COLO668 (cell line): ENCODE data around the gene CALML6.
A peak's percentile ranks its signal among the peaks of the same experiment; 100 is the strongest.

Experiments used
- DNase-seq: peaks from one replicate; lab custom pipeline; 2025; ENCODE audit not compliant: unreplicated experiment; lab: John Stamatoyannopoulos, UW

The CALML6 gene

GRCh38 chr1:1941868-1942752 is 27.1 kb downstream of the CALML6 start:
- DNase-seq, result no peak

DNA sequence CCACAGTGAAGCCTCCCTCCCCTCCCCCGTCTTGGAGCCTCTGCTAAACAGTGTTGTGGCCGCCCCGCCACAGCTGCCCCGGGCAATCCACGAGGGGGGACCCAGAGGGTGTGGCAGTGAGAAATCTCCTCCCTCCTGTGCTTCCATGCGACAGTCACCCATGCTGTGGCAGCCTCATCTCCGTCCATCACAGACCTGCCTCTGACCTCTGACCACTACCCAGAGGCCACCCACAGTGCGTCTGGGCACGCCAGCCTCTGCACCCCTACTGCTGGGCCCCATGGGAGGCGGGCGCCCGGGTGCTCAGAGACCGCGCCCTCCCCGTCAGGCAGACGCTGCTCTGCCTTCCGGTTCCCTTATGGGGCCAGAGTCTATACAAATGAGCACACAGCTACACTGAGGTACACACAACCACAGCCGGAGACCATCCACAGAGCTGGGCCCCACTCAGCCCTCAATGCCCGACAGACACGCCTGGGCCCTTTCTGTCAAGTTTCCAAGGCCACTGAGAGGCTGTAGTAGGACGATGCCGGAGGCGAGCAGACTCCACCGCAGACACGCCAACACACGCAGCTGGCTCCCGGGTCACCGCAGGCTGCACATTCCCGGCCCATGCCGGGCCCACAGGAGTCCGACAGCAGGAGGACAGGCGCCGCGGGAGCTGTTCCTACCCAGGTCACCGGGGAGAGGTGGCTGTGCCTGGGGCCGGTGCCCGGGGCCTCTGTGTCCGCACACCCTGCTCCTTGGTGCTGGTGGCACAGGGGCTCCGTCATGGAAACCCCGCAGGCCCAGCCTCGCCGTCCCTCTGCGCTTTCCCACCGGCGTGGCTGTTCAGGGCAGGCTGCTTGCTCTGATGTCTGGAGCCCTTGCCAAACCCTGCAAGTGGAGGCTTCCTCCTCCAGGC is 27.9 kb downstream of the CALML6 start:
- DNase-seq, result peak; percentile 70

DNA sequence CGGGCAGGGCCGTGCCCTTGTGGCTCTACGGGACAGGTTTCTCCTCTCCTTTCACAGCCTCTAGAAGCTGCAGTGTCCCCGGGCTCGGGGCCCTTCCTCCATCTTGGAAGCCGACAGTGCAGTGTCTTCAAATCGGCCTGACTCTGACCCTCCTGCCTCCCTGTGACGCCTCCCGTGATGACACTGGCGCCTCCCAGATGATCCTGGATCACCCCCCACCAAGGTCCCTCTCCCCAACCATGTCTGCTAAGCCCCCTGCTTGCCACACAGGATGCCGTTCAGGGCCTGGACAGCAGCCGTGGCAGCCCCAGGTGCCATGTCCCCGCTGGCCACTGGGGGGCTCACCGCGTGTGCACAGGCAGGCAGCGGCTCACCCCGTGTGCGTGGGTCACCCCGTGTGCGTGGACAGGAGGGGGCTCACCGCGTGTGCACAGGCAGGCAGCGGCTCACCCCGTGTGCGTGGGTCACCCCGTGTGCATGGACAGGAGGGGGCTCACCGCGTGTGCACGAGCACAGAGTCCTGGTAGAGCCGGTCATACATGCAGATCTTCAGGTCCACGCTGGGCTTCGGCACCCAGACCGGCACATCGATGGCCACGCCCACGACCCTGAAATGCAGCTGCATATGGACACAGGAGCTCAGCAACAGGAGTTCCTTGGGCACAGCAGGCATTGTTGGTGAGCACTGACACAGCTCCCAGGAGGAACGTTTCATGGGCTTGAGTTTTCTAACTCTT is 28.9 kb downstream of the CALML6 start:
- peak; percentile 76 for DNase-seq

DNA sequence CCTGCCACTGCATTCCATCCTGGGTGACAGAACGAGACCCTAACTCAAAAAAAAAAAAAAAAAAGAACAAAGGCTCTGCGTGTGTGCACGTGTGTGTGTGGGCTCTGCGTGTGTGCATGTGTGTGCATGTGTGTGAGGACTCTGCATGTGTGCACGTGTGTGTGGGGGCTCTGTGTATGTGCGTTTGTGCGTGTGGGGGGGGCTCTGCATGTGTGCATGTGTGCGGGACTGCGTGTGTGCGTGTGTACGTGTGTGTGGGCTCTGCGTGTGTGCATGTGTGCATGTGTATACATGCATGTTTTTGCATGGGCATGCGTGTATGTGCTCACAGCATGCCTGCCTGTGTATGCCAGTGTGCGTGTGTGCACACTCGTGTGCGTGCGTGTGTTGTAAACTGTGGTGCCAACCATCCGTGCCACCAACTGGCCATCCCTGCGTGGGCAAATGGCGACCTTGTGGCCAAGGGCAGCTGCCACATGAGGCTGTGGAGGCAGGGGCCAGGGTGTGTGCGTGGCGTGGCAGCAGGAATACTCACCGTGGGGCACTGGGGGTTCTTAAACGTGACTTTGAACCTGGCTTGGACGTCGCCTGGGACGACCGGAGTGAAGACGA is 30.8 kb downstream of the CALML6 start:
- no peak for DNase-seq

GRCh38 chr1:1946540-1946939 is 31.5 kb downstream of the CALML6 start:
- no peak for DNase-seq

GRCh38 chr1:1947493-1947892 is 32.4 kb downstream of the CALML6 start:
- DNase-seq, result peak; percentile 78

DNA sequence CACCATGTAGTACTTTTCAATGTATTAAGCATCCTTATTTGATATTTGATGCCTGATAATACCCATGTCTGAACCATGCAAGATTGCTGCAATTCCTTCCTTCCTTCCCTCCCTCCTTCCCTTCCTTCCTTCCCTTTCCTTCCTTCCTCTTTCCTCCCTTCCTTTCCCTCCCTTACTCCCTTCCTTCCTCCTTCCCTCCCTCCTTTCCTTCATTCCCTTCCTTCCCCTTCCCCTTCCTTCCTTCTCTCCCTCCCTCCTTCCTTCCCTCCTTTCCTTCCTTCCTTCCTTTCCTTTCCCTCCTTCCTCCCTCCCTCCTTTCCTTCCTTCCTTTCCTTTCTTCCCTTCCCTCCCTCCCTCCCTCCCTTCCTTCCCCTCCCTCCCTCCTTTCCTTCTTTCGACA is 33.7 kb downstream of the CALML6 start:
- DNase-seq, result no peak

DNA sequence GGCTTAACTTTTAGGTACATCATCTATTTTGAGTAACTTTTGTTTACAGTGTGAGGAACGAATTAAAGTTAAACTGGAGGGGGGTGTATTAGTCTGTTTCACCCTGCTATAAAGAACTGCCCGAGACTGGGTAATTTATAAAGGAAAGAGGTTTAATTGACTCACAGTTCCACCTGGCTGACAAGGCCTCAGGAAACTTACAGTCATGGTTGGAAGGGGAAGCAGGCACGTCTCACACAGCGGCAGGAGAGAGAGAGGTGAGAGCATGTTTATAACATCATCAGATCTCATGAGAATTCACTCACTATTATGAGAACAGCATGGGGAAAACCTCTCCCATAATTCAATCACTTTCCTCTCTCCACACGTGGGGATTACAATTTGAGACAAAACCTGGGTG is 35.9 kb downstream of the CALML6 start:
- DNase-seq, result no peak

DNA sequence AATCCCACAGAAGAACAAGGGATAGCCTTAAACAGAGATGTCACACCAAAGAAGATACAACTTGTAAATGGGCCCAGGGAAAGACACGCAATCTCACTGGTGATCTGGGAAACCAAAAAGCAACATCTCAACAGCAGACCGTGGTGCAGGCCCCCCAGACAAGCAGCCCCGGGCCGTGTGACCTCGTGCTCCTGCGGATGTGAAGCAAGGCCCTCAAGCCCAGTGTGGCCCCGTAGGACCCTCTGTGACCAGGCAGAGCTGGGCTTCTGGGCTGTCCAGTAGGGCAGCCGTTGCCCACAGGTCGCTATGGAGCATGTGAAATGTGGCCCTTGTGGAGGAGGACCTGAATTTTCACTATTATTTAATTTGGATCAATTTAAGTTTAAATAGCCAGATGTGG is 39.0 kb downstream of the CALML6 start:
- no peak for DNase-seq

DNA sequence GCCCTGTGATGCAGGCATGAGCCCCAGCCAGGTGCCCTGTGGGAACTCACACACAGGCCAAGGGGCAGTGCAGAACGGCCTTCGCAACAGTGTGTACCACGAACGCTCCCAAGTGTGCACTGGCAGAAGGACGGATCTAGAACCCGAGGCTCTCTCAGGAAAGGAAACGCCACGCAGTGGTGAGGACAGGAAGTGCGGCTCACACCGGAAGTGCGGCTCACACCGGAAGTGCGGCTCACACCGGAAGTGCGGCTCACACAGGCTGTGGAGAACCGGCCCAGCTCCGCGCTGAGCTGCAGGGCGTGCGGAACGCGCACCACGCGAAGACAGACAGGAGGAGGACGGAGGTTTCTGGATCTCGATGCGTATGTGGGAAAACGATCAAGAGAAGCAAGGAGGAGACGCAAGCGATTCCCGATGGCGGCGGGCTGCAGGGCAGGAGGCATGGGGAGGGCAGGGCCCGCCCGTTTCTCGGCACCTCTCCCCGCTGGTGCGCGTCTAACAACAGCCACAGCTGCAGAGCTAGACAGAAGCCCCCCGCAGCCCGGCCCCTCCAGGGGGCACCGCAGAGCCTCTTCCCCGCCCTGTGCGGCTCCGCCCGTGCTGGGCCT is 39.9 kb downstream of the CALML6 start:
- DNase-seq, result peak; percentile 47

GRCh38 chr1:1955621-1956094 is 40.6 kb downstream of the CALML6 start:
- DNase-seq, result no peak

DNA sequence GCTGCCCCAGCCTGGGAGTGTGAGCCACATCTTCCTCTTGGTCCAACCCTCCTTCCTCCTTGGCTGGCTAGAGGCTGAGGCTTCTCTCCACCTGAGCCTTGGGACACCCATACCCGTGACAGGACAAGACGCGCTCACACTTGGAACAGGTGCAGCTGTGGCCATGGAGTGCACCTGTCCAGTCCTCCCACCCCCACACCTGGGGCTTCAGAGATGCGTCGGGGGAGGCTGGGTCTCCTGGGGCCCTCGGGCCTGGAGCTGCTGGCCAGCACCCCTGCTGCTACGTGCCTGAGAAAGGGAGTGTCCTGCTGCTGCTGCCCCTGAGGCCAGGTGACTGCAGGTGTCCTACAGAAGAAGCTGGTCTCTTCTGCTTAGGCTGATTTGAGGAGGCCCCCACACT is 41.0 kb downstream of the CALML6 start:
- DNase-seq, result peak; percentile 43

GRCh38 chr1:1956586-1957532 is 41.8 kb downstream of the CALML6 start:
- no peak for DNase-seq

GRCh38 chr1:1957533-1957961 is 42.5 kb downstream of the CALML6 start:
- no peak for DNase-seq

GRCh38 chr1:1958071-1958541 is 43.0 kb downstream of the CALML6 start:
- DNase-seq, result no peak

DNA sequence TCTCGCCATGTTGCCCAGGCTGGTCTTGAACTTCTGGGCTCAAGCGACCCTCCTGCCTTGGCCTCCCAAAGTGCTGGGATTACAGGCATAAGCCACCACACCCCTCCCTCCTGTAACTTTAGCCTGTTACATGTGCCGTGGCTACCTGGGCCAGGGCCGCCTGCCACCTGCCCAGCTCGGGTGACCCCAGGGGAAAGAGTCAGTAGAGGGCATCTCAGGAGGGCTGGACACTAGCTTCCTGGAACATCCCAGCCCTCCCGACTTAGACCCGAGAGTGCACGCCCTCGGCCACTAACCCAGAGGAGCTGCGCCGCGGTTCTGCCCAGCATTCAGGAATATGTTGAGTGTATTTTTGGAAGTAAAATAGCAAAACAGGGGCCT is 44.4 kb downstream of the CALML6 start:
- no peak for DNase-seq

GRCh38 chr1:1959840-1960479 is 44.9 kb downstream of the CALML6 start:
- peak; percentile 92 for DNase-seq

- DNase-seq, result no peak
Observed at GRCh38 chr1:1960480-1961196, 45.6 kb downstream of the CALML6 start.
